EL (cell line): ENCODE data around the gene DNAH17.

ENCODE experiments used
- DNase-seq: peaks from one replicate; pipeline ENCODE4 v3.0.0-alpha.2; 2016

The DNAH17 gene

GRCh38 chr17:78544881-78545755 lies 32.1 kb downstream of the DNAH17 start:
- DNase-seq: no peak

- peak; percentile 8 for DNase-seq
These were observed 35.5 kb downstream of the DNAH17 start for GRCh38 chr17:78541488-78542206.

DNA sequence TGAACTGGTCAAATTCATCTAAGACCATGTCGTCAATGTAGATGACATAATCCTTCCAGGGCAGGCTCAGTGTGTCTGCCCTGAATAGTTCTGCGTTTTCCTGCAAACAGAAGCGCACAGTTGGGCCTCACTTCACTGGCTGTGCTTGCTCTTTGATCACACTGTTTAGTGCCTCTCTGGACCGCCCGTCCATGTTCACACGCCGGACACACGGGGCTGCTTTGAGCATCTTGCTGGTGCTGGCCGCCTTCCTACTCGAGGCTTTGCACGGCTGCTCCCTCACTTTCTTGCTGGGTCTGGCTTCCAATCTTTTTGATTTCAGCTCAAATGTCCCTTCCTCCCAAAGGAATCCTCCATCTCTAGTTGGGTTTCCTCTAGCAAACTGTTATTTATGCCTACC lies 37.4 kb downstream of the DNAH17 start:
- DNase-seq: no peak

GRCh38 chr17:78538033-78538776 lies 39.0 kb downstream of the DNAH17 start:
- no peak for DNase-seq

DNA sequence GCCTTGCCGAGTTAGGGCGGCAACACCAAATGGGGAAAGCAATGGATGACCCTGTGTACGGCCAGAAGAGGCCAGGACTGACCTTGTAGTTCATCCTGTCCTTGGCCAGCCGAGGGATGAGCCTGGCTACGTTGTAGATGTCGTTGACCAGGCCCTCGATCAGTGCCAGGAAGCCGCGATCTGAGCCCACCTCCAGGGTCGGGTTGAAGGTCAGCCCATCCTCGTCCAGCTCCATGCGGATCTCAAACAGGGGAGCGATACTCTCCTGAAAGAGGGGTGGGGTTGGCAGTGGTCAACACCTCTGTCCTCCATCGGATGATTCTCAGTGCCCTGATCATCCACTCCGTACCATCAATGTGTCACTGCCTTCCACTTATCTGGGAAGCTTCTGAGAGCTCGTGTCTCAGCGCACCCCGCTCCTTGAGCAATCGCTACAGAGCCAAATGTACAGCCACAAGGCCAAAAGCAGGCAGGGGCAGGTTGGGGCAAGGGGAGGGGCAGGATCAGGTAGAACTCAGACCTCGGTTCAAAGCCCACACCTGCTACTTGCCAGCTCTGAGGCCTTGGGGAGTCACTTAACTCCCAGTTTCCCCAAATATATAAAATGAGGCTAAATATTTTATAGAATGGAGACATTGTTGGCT lies 39.9 kb downstream of the DNAH17 start:
- DNase-seq: no peak

DNA sequence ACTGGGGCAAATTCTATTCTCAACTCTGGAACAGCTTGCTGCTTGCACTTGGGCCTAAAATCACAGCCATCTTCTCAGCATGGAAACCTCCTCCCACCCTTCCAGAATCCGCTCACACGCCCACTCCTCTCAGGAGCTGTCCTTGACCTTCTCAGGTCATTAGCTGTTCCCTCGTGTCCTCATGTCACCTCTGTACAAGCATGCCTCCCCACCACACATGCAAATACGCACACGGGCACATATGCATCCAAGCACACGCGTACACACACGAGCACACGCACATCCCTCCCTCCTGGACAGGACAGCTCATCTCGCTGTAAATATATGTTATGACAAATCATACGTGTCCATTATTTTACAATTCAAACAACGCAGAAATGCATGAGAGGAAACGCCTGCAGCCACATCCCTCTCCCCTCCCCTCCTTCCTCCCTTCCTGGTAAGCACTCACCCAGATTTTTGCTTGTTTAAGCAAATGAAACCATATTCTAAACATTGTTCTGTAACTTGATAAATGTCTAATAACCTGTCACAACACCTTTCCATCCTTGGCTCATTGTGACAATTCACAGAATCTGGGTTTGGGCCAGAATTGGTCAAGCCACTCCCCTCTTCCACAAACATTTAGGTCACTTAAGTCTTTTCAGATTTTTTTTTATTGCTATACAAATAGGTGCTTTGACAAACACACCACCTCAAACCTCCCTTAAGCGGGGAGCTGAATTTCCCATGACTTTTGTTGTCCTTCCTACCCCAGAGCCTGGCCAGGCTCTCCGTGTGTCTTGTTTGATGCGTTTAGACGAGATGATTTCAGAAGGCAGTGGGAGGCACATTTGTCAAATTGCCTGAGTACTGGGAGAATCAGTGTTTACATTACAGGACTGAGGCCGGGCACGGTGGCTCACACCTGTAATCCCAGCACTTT lies 41.7 kb downstream of the DNAH17 start:
- DNase-seq: no peak

DNA sequence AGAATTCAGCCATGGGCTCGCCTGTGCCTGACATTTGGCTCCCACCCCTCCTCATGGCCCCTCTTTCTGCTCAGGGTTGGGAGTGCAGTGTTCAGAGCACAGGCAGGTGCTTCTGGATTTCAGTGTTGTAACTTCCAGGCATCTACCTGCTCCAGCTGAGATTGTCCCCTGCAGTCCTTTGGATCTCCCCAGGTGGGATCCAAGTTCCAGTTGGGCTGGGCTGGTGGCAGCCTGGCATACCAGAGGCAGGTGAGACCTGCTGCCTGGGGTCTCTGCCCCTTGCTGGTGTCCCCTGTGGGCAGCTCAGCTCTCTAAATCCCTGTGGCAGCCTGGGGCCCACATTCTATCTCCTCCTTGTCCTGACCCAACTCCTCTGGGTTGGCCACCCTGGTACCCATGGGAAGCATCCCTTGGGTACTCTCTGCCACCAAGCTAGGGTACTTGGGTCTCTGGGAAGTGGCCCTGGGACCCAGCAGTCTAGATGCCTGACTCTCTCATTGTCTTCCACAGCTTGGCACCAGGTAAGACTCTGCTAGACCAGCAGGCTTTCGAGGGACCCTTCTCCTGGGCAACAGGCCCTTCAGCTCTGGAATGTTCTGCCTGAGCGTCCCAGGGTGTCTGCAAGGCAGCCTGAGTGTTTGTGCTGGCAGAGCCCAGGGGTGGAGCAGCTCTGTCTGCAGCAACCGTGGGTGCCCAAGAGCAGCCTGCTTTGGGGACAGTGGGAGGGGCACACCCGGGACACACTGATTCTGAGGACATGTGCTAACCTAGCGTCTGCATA lies 42.5 kb downstream of the DNAH17 start:
- no peak for DNase-seq

DNA sequence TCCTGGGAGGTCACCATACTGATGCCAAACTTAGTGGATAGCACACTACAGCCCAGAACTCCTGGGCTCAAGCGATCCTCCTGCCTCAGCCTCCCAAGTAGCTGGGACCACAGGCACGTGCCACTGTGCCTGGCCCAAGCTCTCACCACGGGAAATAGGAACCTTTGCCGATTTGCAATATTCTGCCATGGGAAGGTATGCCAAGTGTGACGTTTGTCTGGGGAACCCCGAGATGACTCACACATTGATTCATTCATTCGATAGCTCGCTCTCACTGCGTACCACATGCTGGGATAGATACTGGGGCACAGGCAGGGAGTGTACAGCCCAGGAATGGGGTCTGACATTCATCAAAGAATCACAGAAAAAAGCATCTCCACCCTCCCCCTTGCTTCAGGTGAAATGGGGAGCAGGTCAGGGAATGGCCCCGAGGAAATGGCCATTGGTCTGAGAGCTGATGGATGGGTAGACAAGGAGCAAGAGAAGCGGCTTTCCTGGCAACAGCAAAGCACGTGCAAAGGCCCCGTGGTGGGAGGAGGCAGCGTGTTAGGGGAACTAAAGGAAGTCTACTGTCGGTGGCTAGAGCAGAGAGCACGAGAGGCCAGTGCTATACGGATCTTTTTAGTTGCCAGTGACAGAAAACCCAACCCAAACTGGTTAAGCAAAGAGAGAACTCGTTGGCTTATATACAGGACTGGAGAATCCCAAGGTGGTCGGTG lies 44.1 kb downstream of the DNAH17 start:
- peak; percentile 87 for DNase-seq

GRCh38 chr17:78532311-78532710 lies 44.9 kb downstream of the DNAH17 start:
- no peak for DNase-seq

GRCh38 chr17:78530675-78531074 lies 46.5 kb downstream of the DNAH17 start:
- DNase-seq: no peak

- no peak for DNase-seq
These were observed 47.1 kb downstream of the DNAH17 start for GRCh38 chr17:78529871-78530670.

DNA sequence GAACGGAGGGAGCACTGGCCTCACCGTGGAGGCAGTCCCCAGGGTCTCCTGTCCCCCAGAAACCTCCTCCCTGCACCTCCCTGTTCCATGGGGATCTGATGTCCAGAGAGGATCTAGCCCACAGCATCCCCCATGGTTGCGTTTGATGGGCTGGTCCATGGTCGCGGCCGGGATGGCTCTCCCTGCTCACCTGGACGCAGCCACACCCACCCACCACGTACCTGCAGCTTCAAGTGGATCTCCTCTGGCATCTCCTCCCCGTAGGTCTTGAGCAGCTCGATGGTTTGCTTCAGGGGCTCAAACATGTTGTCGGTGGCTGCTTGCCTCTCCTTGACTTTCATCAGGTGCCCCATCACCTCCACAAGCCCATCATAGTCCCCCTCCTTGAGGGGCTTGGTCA lies 47.9 kb downstream of the DNAH17 start:
- DNase-seq: no peak

DNA sequence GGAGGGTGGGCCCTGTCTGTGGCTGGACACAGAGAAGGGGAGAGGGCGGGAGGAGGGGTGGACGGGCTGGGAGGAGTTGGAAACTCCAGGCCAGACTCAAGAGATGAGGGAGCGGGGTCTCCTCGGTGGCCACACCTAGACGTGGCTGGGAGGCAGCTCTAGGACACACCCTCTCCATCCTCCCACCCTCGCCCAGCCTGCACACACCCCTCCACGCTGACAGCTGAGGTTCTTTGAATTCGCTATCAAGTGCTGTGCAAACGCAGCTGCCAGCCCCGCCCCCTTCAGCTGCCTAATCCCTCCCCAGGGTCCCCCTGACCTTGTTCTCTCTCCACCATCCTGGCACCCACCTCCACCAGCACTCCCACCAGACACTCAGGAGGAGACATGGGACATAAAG lies 48.7 kb downstream of the DNAH17 start:
- no peak for DNase-seq

DNA sequence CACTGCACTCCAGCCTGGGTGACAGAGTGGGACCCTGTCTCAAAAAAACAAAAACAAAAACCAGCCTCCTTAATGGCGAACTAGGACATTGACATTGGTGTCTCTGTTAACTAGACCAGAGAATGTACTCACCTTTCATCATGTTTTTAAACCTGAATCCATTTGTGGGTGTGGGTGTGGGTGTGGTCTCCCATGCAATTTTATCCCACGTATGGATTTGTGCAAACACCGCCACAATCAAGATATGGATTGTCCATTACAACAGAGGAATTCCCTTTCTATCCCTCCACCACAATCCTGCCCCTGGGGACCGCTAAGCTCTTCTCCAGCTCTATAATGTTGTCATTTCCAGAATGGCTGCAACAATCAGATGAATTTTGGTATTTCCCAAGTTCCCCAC lies 49.9 kb downstream of the DNAH17 start:
- DNase-seq: no peak

DNA sequence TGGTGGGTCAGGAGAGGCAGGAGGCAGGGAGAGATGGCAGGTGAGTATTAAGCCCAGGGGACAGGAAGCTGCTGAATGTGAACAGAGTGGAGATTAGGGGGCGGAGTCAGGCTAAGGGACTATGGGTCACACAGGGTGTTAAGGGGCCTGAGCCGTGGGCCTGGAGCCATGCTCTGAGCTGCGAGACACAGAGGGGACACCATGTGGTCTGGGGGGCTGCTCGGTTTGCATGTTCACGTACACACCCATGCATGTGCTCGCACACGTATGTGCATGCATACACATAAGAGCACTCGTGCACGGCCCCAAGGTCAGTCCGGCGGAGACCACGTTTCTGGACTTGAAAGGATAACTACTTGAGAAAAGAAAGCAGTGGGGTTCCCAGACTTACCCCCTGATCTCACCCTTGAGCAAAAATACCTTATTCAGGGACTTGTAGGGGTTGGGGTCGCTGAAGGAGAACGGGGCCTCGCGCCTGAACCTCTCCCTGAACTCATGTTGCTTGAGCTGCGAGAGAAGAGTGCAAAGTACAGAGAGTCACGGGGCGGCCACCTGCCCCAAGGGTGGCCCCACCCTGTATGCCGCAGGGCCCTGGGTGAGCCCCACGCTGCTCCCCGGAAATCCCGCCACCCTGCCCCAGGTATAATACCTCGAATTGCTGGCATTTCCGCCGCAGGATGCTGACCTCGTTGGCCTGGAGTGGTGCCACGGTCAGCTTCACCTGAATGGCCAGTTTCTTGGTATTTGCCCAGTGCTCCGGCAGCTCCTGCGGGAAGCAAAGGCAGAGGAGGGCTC lies 50.8 kb downstream of the DNAH17 start:
- no peak for DNase-seq

- no peak for DNase-seq
These were observed 51.6 kb downstream of the DNAH17 start for GRCh38 chr17:78525511-78526160.

- DNase-seq: no peak
These were observed 52.2 kb downstream of the DNAH17 start for GRCh38 chr17:78524870-78525510.
